ENCODE results near the gene NCKAP5. TPM values are rescaled to one million over a fixed set of nuclear protein-coding genes. Genes with fewer than 3 reads are reported as not detected.

The NCKAP5 gene
- total and polyA plus RNA-seq, 2 of the 13 experiments (the other 11 are each of a cell fraction or from before 2014, with no cell fraction given): 0.01 TPM; not detected in 1

GRCh38 chr2:133039531-133039930 is 528.7 kb downstream of the NCKAP5 start:
- ChIA-PET CTCF (ENCODE audit: low intra/inter-chr PET ratio, low total read pairs) (no interaction called here), POLR2A (no interaction called here)
- H3K79me2 ChIP-seq (ENCODE audit: insufficient read depth, low read length): no peaks in the 10 kb centered on the region
- H4K20me1 ChIP-seq (ENCODE audit: insufficient read depth, low read length): no peaks in the 10 kb centered on the region
- in situ Hi-C loops (cut with HindIII; ENCODE audit: extremely low pct_ligation_motif_present, low pct_unique_long_range_greater_than_20kb) (no loop called here), intact Hi-C loops (cut with micrococcal nuclease; ENCODE audit: unreplicated experiment) (no loop called here)
- ATAC-seq (no peak), FAIRE-seq (no peak), DNase-seq (ENCODE audit: low spot score) (no peak)
- no TSS peak for BruUV-seq (replicated peaks)
- no peaks in the 10 kb centered on the region; a peak in 1 of 5 replicates for H3K27me3 ChIP-seq (ENCODE audit: control insufficient read depth in 1 of 2, insufficient read depth in 2 of 2, low read length in 2 of 2)
- no peak overlapping the region for H2AFZ ChIP-seq (ENCODE audit: low read length)
- H3K27ac ChIP-seq (ENCODE audit: extremely low read length, insufficient read depth, low read length): no peak overlapping the region
- no peak overlapping the region for H3K4me2 ChIP-seq (ENCODE audit: low read depth, low read length)
- no peak overlapping the region for H3K4me3 ChIP-seq (replicated peaks in 1 of 3; ENCODE audit: insufficient read depth in 1 of 3, low read depth in 2 of 3, low read length in 3 of 3)
- no peaks in the 10 kb centered on the region for H3K4me1 ChIP-seq (ENCODE audit: insufficient read depth, low read length)
- 70% methylated on average over 1 of the region's 1 CpG for WGBS (ENCODE audit: low lambda C conversion rate)
- no peak overlapping the region for H3K9ac ChIP-seq (ENCODE audit: insufficient read depth, low read depth, low read length)
- H3K9me3 ChIP-seq (ENCODE audit: low read length): peaks cover 75% of the 10 kb centered on the region
- no peaks in the 10 kb centered on the region for H3K36me3 ChIP-seq (replicated peaks in 1 of 2; ENCODE audit: control insufficient read depth in 1 of 2, insufficient read depth in 2 of 2, low read length in 2 of 2)
- TF ChIP-seq ZNF788 (CRISPR knock-in tag; IDR thresholded peaks at IDR 0.05; ENCODE audit: borderline replicate concordance) (no peak), GABPB1 (CRISPR knock-in tag; IDR thresholded peaks at IDR 0.05) (no peak), XRCC5 (optimal IDR thresholded peaks at IDR 0.05; ENCODE audit: low read length) (no peak), SP1 (IDR thresholded peaks at IDR 0.05) (no peak), SP1 (CRISPR knock-in tag; IDR thresholded peaks at IDR 0.05) (no peak), PCBP1 (IDR thresholded peaks at IDR 0.05; ENCODE audit: borderline replicate concordance, low read depth, low read length) (no peak), ZBTB46 (CRISPR knock-in tag; IDR thresholded peaks at IDR 0.05; ENCODE audit: borderline replicate concordance) (no peak), ZNF235 (CRISPR knock-in tag; IDR thresholded peaks at IDR 0.05; ENCODE audit: borderline replicate concordance) (no peak), SOX13 (IDR thresholded peaks at IDR 0.05) (no peak), SOX13 (CRISPR knock-in tag; conservative IDR thresholded peaks at IDR 0.05 in 1 of 2, IDR thresholded peaks at IDR 0.05 in 1 of 2) (no peak), SP2 (CRISPR knock-in tag; IDR thresholded peaks at IDR 0.05) (no peak), ZNF281 (CRISPR knock-in tag; IDR thresholded peaks at IDR 0.05; ENCODE audit: borderline replicate concordance) (no peak), ZNF639 (CRISPR knock-in tag; conservative IDR thresholded peaks at IDR 0.05) (no peak), ZNF598 (CRISPR knock-in tag; IDR thresholded peaks at IDR 0.05; ENCODE audit: borderline replicate concordance) (no peak), ZBTB43 (CRISPR knock-in tag; conservative IDR thresholded peaks at IDR 0.05) (no peak), TFDP1 (CRISPR knock-in tag; IDR thresholded peaks at IDR 0.05; ENCODE audit: borderline replicate concordance) (no peak), GABPA (IDR thresholded peaks at IDR 0.05; ENCODE audit: low read depth, low read length) (no peak), GABPA (CRISPR knock-in tag; IDR thresholded peaks at IDR 0.05; ENCODE audit: low read depth) (no peak), HOXA3 (CRISPR knock-in tag; IDR thresholded peaks at IDR 0.05) (no peak)

Data from HepG2 (cell line).